Loucy (cell line): Measurements from ENCODE around the gene STAC3.

ENCODE experiments used
- H2AFZ ChIP-seq: fragments of 200-600 bp; sonication (generic); 2 replicates; pipeline ENCODE4 v1.6.0; 2016; ENCODE audit warnings: antibody characterized with exemption, mild to moderate bottlenecking, low read length, moderate library complexity
- H3F3A ChIP-seq: fragments of 200-600 bp; 2 replicates; pipeline ENCODE4 v1.6.0; 2016; ENCODE audit warnings: antibody characterized with exemption, low read depth, mild to moderate bottlenecking
- H3K27me3 ChIP-seq: fragments of 200-600 bp; sonication (generic); 2 replicates; pipeline ENCODE4 v1.6.1; 2014; ENCODE audit warnings: low read length, mild to moderate bottlenecking; ENCODE audit not compliant: insufficient read depth, poor library complexity, severe bottlenecking
- H3K36me3 ChIP-seq: fragments of 200-600 bp; sonication (generic); 2 replicates; pipeline ENCODE4 v1.6.1; 2016; ENCODE audit warnings: low read length; ENCODE audit not compliant: insufficient read depth
- H3K4me1 ChIP-seq: fragments of 200-600 bp; sonication (generic); 2 replicates; pipeline ENCODE4 v1.5.1; 2014; ENCODE audit warnings: low read length, mild to moderate bottlenecking; ENCODE audit not compliant: insufficient read depth, poor library complexity, severe bottlenecking
- H3K4me2 ChIP-seq: fragments of 200-600 bp; sonication (generic); 2 replicates; pipeline ENCODE4 v1.6.0; 2014; ENCODE audit warnings: antibody characterized with exemption, low read length, low read depth, mild to moderate bottlenecking; ENCODE audit not compliant: poor library complexity, severe bottlenecking
- H3K4me3 ChIP-seq: fragments of 200-600 bp; sonication (generic); 2 replicates; pipeline ENCODE4 v1.5.1; 2014; ENCODE audit warnings: low read length, mild to moderate bottlenecking, mixed read lengths; ENCODE audit not compliant: poor library complexity, severe bottlenecking
- H3K79me2 ChIP-seq: fragments of 200-600 bp; sonication (generic); 2 replicates; pipeline ENCODE4 v1.6.1; 2014; ENCODE audit warnings: low read length; ENCODE audit not compliant: insufficient read depth
- H3K9ac ChIP-seq: fragments of 200-600 bp; sonication (generic); 2 replicates; pipeline ENCODE4 v1.6.0; 2014; ENCODE audit warnings: mild to moderate bottlenecking, low read depth, low read length, moderate library complexity; ENCODE audit not compliant: poor library complexity, severe bottlenecking
- H3K9me2 ChIP-seq: fragments of 200-600 bp; sonication (generic); replicated peaks from 2 replicates; pipeline ENCODE4 v1.6.1; 2016; ENCODE audit warnings: low read depth, low read length, mixed read lengths
- H3K9me3 ChIP-seq: fragments of 200-600 bp; sonication (generic); 2 replicates; pipeline ENCODE4 v1.6.1; 2014; ENCODE audit warnings: mild to moderate bottlenecking, antibody characterized with exemption, low read length, low read depth; ENCODE audit not compliant: insufficient read depth
- H4K20me1 ChIP-seq: fragments of 200-600 bp; sonication (generic); 2 replicates; pipeline ENCODE4 v1.6.0; 2014; ENCODE audit warnings: antibody characterized with exemption, low read length, mild to moderate bottlenecking; ENCODE audit not compliant: insufficient read depth, poor library complexity, severe bottlenecking
- EZH2phosphoT487 ChIP-seq: fragments of 200-600 bp; IDR thresholded peaks from 2 replicates; pipeline ENCODE4 v1.6.1; 2018; ENCODE audit warnings: antibody characterized with exemption, mild to moderate bottlenecking, moderate library complexity, borderline replicate concordance
- TF ChIP-seq, protein P1 (sequence below): fragments of 200-600 bp; sonication (generic); conservative IDR thresholded peaks from 2 replicates; pipeline ENCODE4 v1.5.1; 2014; ENCODE audit warnings: mild to moderate bottlenecking, antibody characterized with exemption, low read length

STAC3 gene

GRCh38 chr12:57209916-57210315 lies 41.1 kb downstream of the STAC3 start:
- TF ChIP-seq, protein P1, sequence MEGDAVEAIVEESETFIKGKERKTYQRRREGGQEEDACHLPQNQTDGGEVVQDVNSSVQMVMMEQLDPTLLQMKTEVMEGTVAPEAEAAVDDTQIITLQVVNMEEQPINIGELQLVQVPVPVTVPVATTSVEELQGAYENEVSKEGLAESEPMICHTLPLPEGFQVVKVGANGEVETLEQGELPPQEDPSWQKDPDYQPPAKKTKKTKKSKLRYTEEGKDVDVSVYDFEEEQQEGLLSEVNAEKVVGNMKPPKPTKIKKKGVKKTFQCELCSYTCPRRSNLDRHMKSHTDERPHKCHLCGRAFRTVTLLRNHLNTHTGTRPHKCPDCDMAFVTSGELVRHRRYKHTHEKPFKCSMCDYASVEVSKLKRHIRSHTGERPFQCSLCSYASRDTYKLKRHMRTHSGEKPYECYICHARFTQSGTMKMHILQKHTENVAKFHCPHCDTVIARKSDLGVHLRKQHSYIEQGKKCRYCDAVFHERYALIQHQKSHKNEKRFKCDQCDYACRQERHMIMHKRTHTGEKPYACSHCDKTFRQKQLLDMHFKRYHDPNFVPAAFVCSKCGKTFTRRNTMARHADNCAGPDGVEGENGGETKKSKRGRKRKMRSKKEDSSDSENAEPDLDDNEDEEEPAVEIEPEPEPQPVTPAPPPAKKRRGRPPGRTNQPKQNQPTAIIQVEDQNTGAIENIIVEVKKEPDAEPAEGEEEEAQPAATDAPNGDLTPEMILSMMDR: no peak
- no peak for TF ChIP-seq EZH2phosphoT487
- H3K4me1 ChIP-seq: peaks cover 9% of the 10 kb centered on the region
- no peaks in the 10 kb centered on the region for H4K20me1 ChIP-seq
- H3K27me3 ChIP-seq: no peaks in the 10 kb centered on the region
- H3K9ac ChIP-seq: no peak overlapping the region
- H3F3A ChIP-seq: no peaks in the 10 kb centered on the region
- no peak overlapping the region for H3K4me3 ChIP-seq
- no peak overlapping the region for H2AFZ ChIP-seq
- H3K36me3 ChIP-seq: no peaks in the 10 kb centered on the region
- H3K79me2 ChIP-seq: no peaks in the 10 kb centered on the region
- no peak overlapping the region for H3K4me2 ChIP-seq
- H3K9me2 ChIP-seq: no peaks in the 10 kb centered on the region
- no peaks in the 10 kb centered on the region for H3K9me3 ChIP-seq

DNA sequence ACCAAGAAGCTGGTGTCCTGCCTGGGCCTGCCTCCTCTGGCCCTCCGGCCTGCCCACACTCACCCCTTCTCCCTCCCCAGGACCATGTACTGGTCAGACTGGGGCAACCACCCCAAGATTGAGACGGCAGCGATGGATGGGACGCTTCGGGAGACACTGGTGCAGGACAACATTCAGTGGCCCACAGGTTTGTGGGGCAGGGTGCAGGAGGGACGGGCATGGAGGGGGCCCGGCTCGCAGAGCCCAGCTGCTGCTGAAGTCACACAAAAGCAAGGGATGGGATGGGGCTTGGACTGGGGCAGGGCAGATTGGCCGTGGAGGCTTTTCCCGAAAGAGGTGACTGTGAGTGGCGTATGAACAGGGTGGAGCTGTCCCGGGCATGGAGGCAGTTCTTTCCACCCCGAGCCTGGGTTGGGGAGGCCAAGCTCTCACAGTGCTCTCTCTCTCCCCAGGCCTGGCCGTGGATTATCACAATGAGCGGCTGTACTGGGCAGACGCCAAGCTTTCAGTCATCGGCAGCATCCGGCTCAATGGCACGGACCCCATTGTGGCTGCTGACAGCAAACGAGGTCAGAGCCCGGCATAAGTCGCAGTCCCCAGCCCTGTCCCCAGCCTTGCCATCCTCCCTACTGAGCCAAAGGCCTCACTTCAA lies 42.2 kb downstream of the STAC3 start:
- Histone ChIP-seq H3K9me3 (no peaks in the 10 kb centered on the region), H3K79me2 (no peaks in the 10 kb centered on the region), H3K36me3 (no peaks in the 10 kb centered on the region), H3K9ac (no peak overlapping the region), H4K20me1 (no peaks in the 10 kb centered on the region), H3K9me2 (no peaks in the 10 kb centered on the region), H2AFZ (no peak overlapping the region), H3K4me2 (no peak overlapping the region), H3K4me1 (peaks cover 4% of the 10 kb centered on the region), H3K4me3 (no peak overlapping the region), H3K27me3 (no peaks in the 10 kb centered on the region), H3F3A (no peaks in the 10 kb centered on the region)
- TF ChIP-seq EZH2phosphoT487: no peak
- TF ChIP-seq, protein P1: no peak

DNA sequence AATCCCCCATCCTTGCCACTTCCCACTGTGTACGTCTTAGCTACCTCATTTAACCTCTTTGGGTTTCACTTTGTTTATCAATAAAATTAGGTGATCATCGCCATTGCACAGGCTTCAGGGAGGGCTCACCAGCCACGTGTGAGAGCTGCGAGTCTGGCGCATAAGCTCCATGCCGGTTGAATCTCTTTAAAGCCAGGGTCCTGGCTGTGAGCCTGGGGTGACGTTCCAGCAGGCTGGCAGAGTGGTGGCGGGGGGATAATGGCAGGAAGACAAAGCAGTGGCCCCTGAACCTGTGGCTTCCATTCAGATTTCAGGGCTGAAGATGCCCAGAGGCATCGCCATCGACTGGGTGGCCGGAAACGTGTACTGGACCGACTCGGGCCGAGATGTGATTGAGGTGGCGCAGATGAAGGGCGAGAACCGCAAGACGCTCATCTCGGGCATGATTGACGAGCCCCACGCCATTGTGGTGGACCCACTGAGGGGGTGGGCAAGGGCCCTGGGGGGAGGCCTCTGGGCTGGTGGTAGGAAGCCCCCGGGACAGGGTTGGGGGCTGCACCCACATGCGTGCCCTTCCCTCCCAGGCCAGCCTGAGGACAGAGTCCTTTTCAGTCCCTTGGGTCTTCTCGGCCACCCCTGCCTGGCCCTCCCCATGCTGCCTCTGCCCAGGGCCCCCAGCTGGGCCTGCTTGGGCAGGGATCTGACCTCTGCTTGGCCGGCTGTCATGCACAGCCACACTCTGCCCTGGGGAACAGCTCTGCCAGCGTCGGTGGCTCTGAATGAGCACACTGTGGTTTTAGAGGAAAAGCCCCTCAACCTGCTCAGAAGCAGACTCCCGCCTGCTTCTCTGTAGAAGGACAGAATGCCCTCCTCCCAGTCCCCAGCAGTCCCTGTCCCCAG lies 43.0 kb downstream of the STAC3 start:
- H3K9ac ChIP-seq: no peak overlapping the region
- no peaks in the 10 kb centered on the region for H3K79me2 ChIP-seq
- H3K9me2 ChIP-seq: no peaks in the 10 kb centered on the region
- H2AFZ ChIP-seq: no peak overlapping the region
- TF ChIP-seq EZH2phosphoT487: no peak
- TF ChIP-seq, protein P1: no peak
- H3K4me3 ChIP-seq: no peak overlapping the region
- no peaks in the 10 kb centered on the region for H3K27me3 ChIP-seq
- H4K20me1 ChIP-seq: no peaks in the 10 kb centered on the region
- H3K36me3 ChIP-seq: no peaks in the 10 kb centered on the region
- no peak overlapping the region for H3K4me2 ChIP-seq
- no peaks in the 10 kb centered on the region for H3K9me3 ChIP-seq
- no peaks in the 10 kb centered on the region for H3F3A ChIP-seq
- no peaks in the 10 kb centered on the region for H3K4me1 ChIP-seq
